H54 (cell line): ENCODE results near the gene NOP14.
A peak's percentile ranks its signal among the peaks of the same experiment; 100 is the strongest.
"Not testable (repeated sequence)": the region's sequence is repeated elsewhere in the genome, so short reads cannot be mapped to it uniquely, and the experiment has no call there.

Experiments used
- DNase-seq: peaks from one replicate; pipeline ENCODE4 v3.0.0; 2011; ENCODE audit warnings: low spot score, mixed read lengths; ENCODE audit not compliant: insufficient read length
- FAIRE-seq: peaks from 3 replicates; lab custom pipeline; 2011; peaks lifted over from hg19 to GRCh38; lab: Jason Lieb, UNC
- POLR2A ChIP-seq: IDR thresholded peaks from 2 replicates; pipeline ENCODE4 v1.6.1; 2011; ENCODE audit warnings: low read depth, mild to moderate bottlenecking, low read length

Gene NOP14

DNA sequence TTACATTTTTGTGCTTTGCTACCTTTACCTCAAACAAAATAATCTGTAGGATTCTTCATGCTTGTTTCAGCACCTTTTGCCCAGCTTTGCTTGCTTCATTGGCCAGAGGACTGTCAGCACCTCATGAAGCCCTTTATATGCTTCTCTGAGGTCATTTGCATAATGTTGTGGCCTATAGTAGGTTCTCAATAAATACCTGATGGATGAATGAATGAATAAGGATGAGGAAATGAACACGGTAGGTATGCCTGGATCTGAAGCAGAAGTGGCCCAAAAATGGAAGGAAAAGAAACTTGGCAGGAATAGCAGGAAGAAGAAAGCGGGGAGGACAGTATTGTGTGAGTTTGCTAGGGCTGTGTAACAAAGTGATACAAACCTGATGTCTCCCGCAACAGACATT lies 8.1 kb upstream of the NOP14 start:
- no peak for FAIRE-seq
- no peak for DNase-seq
- no peak for TF ChIP-seq POLR2A

DNA sequence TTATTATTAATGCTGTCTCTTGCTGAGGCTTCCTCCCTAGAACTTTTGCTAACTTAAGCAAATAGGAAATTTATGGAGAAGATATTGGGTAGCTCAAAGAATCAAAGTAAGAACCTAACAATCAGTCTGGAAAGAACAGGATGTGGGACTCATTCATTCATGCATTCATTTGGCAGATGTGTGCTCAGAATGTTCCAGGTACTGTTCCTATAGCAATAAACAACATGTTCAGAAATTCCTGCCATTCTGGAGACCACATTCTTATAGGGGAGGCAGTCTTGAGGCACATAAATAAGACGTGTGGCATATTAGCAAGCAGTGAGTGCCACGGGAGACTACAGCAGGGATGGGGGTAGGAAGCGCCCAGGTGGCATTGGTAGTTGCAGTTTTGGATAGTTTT lies 5.2 kb upstream of the NOP14 start:
- FAIRE-seq (no peak), DNase-seq (no peak)
- no peak for TF ChIP-seq POLR2A

DNA sequence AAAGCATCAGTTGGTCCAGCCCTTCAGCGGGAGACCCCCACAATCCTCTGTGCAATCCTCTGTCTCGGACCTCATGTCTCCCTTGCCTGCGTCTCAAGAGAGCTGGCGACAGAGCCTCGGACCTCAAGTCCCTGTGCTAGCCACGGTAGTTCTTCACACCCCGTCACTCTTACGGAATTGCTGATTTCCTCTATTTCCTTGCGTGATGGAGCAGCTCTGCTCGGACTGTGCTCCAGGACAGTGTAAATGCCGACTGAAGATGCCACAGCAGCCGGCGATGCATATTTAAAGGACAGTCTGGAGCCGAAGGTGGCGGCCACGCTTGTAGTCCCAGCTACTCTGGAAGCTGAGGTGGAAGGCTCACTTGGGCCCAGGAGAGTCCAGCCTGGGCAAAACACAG lies 2.1 kb upstream of the NOP14 start:
- DNase-seq: no peak
- no peak for FAIRE-seq
- no peak for TF ChIP-seq POLR2A

DNA sequence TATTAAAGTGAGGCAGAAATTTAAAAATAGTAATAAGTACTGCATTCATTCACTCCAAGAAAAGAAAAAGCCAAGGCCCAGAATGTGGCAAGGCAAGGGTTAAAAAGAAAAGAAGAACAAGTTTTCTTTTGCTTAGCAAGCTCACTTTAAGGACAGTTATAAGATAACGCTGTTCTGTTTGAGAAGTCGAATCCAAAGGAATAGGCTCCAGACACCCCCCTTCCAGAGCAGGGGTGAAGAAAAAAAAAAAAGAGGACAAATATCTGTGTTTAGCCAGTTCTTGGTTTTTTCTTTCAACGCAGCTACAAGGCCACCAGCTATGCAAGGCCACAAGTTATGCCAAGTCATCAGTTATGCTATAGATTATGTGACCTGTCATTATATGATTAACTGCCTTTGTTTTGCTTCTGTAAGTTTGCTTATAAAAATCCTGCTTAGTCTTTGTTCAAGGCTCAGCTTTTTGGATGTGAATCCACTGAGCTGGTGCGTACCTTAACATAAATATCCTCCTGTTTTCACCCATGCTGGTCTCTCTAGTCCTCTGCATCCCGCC lies 1.6 kb upstream of the NOP14 start:
- no peak for DNase-seq
- no peak for FAIRE-seq
- no peak for TF ChIP-seq POLR2A

DNA sequence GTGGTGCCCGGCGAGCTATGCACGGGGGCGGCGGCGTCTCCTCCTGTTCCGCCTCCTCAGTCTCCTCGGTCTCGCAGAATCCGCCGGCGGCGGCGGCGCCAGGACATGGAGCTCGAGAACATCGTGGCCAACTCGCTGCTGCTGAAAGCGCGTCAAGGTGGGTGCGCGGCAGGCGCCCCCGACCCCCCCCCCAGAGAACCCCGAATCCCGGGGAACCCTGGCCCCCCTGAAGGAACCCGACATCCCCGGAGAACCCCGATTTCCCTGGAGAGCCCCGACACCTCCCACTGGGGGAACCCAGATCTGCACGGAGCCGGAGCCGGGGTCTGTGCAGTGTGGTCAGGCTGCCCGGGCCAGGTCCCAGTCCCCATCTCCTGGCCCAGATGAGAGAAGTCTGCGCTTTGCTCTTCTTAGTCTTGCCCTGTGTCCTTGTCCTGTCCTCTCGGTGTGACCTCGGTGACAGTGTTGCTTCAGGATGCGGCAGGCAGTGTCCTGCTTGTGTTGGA lies 813 bp upstream of the NOP14 start:
- DNase-seq (no peak), FAIRE-seq (no peak)
- 0 out of 2 replicates have a peak, but pooled peaks have one; percentile 37 for TF ChIP-seq POLR2A

DNA sequence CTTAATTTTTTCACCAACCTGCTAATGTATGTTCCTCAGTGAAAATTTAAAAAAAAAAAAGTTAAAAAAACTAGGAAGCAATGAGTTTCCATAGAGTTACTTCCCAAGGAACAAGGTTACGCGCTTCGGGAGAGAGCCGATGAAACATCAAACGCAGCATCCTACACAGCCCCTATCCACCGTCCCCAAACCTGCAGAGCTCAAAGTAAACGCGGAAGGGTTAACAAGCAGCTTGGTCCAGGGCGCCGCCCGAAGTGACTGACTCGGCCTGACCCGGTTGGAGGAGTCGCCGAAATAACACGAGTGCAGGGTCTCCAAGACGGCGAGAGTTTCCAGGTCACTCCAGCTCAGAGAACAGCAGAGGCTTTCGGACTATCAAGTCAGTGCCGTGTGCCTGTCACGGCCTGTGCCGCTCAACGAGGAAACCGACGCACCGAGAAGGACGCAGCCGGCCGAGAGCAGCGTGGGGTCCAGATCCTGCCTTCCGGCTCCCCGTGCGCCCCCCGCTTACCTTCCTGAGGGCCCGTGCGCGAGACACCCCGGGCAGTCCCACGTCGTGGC lies 512 bp downstream of the NOP14 start:
- no peak for TF ChIP-seq POLR2A
- DNase-seq (no peak), FAIRE-seq (no peak)

DNA sequence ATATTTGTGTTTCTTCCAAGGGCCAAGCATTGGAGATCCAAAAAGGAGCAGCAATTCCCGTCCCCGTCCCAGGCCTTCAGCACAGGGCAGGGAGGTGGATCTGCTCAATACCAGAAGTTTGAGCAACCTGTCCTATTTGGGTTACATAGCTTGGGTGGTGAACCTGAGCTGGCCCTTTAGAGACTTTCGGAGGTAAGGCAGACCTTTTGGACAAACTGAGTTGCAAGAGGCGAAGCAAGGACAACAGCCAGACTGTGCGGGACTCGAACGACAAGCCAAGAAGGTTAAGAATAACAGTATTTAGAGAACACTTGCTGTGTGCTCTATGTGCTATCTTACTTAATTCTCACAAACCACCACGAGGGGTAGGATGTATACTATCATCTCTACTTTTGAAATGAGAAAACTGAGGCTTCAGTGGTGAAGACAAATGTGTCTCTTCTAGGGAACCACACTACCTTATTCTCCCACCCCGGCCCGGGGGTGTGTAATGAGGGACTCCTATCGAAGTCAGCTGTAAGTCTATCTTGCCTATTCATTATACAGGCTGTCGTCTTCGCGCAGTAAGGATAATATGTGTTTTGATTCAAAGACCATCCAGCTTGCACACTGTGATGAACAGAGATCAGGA lies 1.3 kb downstream of the NOP14 start:
- DNase-seq (no peak), FAIRE-seq (no peak)
- no peak for TF ChIP-seq POLR2A

DNA sequence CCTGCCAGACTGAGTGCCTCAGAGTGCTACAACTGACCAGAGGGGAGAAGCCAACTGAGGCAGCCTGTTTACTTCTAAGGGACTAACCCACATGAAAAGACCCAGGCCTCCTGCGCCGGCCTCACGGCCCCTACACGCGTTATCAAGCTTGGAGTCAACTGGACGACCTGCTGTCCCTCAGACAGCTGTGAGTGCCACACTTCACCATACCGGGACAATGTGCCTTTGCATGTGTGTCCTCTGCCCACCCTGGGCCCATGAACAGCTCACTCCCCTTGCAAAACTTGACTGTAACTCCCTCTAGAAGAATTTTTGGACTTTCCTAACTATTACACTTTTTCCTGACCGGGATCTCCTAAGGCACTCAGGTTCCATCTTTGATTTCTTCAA lies 1.8 kb downstream of the NOP14 start:
- DNase-seq (no peak), FAIRE-seq (no peak)
- no peak for TF ChIP-seq POLR2A

DNA sequence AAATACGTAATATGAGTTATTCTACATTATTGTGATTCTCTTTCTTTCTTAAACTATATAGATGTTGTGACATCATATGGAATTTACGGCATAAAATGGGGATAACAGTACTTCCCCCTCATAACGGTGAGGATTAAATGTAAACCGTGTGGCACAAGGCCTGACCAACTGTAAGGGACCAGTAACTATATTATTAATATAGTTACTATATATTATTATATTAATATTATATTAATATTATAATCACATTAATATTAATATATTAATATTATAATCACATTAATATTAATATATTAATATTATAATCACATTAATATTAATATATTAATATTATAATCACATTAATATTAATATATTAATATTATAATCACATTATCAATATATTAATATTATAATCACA lies 2.8 kb downstream of the NOP14 start:
- not testable (repeated sequence) for FAIRE-seq

DNA sequence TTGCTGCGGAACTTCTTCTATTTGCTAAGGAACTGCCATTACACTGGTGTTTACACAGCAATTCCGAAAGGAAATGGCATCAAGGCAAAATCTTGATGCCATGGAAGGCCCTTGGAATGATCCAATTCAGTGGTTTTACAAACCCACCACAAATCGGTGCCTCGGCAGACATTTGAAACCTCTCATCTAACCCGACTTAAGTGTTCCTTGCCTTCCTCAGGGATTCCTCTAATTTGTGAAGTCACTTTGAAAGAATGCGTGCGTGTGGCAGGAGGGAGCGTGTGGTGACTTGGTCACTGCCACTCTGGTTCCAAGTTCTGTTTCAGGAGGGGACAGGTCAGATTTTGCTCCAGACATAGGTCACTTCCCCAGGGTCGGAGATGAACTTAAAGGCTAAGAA lies 4.8 kb downstream of the NOP14 start:
- no peak for DNase-seq
- TF ChIP-seq POLR2A: no peak
- FAIRE-seq: no peak

More for the DNA sequence above, 2.8 kb downstream of the NOP14 start:
- not testable (repeated sequence) for DNase-seq

DNA sequence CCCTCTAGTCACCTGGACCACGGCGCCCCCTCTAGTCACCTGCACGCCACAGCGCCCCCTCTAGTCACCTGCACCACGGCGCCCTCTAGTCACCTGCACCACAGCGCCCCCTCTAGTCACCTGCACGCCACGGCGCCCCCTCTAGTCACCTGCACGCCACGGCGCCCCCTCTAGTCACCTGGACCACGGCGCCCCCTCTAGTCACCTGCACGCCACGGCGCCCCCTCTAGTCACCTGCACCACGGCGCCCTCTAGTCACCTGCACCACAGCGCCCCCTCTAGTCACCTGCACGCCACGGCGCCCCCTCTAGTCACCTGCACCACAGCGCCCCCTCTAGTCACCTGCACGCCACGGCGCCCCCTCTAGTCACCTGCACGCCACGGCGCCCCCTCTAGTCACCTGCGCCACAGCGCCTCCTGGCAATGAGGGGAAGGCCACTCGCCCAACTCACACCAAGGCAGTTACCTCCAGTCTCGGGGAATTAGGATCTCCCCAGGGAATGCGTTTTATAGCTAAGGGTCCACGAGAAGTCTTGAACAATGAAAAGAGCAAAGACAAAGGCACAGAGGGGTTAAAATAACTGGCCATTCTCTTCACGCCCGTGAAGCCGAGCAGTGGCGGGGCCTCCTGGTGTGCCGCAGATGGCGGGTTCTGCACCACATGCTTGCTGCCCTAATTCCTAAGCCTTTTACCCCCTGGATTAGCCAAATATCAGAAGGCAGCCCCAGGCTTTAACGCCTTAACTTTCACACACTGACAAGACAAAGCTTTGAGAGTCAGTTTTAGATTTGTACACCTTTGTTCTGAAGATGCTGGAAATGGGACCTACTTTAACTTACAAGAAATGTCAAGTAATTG lies 7.8 kb downstream of the NOP14 start:
- FAIRE-seq: not testable (repeated sequence)

DNA sequence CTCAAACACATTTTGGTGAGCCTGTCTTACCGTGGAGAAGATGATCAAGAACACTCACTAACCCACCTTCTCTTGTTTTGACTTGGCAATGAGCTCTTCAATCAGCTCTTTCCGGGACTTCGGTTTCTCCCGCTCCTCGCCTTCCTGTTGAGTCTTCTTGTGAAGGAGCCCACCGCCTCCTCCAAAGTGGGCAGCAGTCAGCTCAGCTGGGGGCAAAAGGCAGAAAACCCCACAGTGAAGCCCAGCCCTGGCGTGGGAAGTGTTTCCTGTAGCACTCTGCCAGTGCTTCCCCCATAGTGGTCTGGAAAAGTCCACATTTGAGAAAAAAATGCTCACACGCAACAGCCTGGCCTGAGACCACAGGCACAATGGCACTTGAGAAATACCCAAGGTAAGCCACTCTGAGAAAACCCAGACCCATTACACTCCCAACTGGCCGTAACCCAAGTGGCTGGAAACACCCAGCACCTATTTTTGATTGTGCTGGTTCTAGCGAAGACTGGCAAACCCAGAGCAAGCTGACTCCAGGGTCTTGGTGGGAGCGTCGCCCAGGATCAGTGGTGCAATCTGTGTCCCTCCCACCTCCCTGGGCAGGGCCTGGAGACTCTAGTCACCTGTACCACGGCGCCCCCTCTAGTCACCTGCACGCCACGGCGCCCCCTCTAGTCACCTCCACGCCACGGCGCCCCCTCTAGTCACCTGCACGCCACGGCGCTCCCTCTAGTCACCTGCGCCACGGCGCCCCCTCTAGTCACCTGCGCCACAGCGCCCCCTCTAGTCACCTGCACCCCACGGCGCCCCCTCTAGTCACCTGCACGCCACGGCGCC lies 8.6 kb downstream of the NOP14 start:
- no peak for DNase-seq
- FAIRE-seq: no peak
- no peak for TF ChIP-seq POLR2A

More for the DNA sequence above, 7.8 kb downstream of the NOP14 start:
- not testable (repeated sequence) for DNase-seq

DNA sequence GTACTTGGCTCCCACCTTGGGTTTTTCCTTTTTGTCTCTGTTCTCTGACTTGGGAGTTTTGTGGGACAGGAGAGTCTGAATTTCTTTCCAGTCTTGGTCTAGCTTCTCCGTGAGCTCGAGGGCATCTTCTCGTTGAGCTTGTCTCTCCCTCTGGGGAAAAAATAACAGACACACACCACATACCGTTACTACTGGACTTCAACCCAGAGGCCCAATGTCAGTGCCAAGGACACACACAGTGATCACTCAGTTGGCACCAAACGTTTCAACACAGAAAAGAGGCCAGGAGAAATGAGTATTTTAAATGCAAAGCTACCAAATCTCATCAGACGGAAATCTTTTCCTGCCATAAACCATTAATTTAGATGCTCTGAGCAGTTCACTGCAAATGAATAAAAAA lies 9.7 kb downstream of the NOP14 start:
- FAIRE-seq (no peak), DNase-seq (no peak)
- no peak for TF ChIP-seq POLR2A
